NCI-H446 treated with DMSO at 0.1 percent for 48 hours (cell line): ENCODE measurements around the gene SPIN2B.
A peak's percentile ranks its signal among the peaks of the same experiment; 100 is the strongest.
"Not testable (repeated sequence)": the region's sequence is repeated elsewhere in the genome, so short reads cannot be mapped to it uniquely, and the experiment has no call there.

Source experiments
- DNase-seq: peaks from one replicate; lab custom pipeline; 2025; lab: John Stamatoyannopoulos, UW

Gene SPIN2B

DNA sequence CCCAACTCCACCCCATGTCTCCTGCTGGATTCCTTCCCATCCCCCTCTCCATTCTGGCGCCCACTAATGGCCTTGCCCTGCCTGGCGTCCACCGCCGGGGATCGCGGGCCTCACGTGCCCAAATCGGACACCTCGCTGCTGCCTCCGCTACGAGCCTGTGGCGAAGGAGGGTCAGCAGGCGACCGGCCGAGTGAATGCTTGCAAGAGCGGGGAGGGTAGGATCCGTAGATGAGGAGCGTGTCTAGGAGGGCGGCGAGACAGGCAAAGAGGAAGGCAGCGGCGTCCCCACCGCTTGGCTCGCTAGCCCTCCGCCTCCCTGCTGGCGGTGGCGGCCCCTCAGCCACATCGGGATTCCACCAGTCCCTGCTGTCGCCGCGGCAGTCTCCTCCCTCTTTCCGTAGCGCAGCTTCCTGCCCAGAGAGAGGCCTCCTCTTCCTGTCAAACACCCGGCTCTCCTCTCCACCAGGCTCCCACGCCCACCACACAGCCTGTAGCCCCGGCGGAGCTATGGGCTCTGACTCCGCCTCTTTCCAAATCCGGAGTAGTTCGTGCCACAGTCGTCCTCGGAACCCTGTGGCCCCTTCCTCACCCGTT is at the start of gene SPIN2B:
Gene SPIN2B (minus strand): TSS at position 387 of the 594 bp plus-strand sequence.
- peak; percentile 80 for DNase-seq

- no peak for DNase-seq
These were observed 35.2 kb upstream of the SPIN2B start for GRCh38 chrX:57156397-57157049.

- no peak for DNase-seq
These were observed 33.8 kb upstream of the SPIN2B start for GRCh38 chrX:57155171-57155570.

- DNase-seq = not testable (repeated sequence)
These were observed 30.9 kb upstream of the SPIN2B start for GRCh38 chrX:57152222-57152621.

DNA sequence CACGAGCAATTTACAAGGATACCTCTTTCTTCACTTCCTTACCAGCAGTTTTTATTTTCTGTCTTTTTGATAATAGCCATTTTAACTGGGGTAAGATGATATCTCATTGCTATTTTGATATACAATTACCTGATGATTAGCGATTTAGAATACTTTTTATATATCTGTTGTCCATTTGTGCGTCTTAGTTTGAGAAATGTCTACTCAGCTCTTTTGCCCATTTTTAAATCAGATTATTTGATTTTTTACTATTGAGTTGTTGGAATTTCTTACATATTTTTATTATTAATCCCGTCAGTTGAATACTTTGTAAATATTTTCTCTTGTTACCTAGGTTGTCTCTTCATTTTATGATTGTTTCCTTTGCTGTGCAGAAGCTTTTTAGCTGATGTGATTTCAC is 17.3 kb upstream of the SPIN2B start:
- no peak for DNase-seq

DNA sequence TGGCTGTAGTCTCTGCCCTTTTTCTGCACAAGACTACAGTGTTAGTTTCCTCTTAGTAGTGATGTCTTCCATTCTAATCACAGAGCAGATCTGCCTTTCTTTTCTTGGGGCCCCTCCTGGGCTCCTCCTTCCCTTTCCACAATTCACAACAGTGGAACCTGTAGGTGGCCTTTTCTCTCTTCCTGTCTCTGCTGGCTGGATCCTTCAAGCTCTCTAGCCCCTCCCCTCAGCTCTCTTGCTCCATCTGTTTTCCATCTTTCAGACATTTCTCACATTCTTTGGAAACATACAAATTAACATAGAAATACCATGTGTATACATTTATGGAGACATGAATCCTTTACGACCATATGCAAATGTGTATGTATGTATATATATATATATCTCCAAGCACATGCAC is 16.2 kb upstream of the SPIN2B start:
- no peak for DNase-seq

GRCh38 chrX:57137073-57137472 is 15.7 kb upstream of the SPIN2B start, which contains the start of gene SPIN2A:
SPIN2A (minus strand) TSS chrX:57137397; CDS start chrX:57136597, 800 bp downstream.
- not testable (repeated sequence) for DNase-seq

DNA sequence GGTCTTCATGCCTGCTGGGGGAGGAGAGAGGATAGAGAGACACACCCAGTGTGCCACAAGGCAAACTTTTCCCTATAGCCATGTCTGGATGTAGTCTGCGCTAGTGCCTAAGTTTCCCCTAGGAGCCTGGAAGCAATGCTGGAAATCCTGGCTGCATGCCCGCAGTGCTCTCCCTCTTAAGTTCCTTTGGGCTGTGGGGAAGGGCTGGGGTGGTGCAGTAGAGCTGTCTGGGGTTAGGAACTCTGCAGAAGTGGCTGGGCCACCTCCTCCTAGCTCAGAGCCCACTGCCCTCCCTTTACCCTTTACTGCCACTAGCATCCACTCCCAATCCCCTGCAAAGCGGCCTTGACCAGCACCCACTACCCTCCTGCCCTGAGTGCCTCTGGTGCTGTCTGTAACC is 15.2 kb upstream of the SPIN2B start:
- not testable (repeated sequence) for DNase-seq

GRCh38 chrX:57135287-57135686 is 13.9 kb upstream of the SPIN2B start:
- DNase-seq = no peak

- DNase-seq = no peak
These were observed 13.4 kb upstream of the SPIN2B start for GRCh38 chrX:57134702-57135101.

DNA sequence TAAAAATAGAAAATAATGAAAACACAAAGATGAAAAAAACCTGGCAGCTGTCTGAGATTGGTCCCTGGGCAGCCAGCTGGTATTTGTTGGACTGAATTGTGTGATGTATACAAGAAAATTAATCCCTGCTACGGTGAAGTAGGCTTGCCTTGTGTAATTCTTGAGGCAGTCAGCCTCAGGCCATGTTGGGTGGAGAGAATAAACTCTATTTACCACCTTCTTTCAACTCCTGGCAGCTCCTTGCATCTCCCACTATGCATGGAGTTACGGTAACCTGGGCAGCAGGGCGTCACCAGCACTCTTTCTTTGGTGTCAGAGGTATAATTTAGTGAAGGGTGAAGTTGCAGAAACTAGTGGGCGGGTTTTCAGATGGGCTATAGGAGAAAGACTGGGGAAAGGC is 12.4 kb upstream of the SPIN2B start:
- no peak for DNase-seq

DNA sequence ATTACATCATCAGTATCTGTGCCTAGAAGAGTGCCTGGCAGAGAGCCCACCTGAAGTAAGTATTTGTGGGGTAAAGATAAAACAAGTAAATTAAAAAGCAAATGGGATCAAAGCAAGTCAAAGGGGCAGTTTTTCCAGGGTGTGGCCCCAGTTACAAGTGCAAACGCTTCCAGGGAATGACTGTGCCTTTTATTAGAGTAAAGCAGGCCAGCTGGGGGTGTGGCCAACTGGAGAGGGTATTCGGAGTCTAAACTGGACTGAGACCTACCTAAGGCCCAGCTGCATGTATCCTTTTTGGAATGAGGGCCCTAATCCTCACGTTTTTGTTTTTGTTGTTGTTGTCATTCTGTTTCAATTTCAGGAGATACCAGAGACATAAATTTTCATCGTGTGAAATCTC is 11.9 kb upstream of the SPIN2B start:
- not testable (repeated sequence) for DNase-seq

DNA sequence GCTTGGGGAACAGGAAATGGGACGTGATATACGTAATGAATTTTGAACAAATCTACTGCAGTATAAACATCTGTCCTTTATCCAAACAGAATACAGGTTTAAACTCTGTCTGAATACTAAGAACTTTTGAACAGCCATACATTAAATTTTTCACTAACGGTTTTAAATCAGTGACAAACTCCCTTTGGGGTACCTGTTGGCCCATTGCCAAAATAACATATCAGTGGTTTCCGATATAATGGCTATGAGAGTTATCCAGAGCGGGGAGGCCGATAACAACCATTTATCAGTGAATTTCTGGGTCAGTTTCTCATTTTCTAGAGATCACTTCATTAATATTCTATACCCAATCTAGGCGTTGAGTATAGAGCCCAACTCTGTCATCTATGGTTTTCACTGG is 10.7 kb upstream of the SPIN2B start:
- no peak for DNase-seq

- no peak for DNase-seq
These were observed 468 bp upstream of the SPIN2B start for GRCh38 chrX:57121816-57122215.

- DNase-seq = not testable (repeated sequence)
These were observed 658 bp downstream of the SPIN2B start for GRCh38 chrX:57120619-57121161.

DNA sequence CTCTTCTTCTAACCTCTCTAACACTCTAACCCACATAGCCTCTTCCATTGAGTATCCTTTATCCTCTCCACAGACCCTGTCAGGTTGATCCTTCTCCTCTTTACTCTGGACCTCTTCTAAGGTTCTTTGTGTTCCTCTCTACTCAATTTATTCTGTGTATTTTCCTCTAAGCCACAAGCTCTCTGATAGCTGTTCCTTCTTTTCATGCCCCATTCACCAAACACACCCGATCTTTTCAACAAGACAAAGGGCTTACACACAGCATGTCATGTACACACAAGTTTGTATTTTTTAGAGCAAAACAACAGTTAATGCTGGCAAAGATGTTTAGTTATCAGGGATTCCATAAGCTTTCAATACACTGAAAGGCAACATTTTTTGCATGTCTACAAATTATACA is 1.9 kb downstream of the SPIN2B start:
- DNase-seq = no peak

DNA sequence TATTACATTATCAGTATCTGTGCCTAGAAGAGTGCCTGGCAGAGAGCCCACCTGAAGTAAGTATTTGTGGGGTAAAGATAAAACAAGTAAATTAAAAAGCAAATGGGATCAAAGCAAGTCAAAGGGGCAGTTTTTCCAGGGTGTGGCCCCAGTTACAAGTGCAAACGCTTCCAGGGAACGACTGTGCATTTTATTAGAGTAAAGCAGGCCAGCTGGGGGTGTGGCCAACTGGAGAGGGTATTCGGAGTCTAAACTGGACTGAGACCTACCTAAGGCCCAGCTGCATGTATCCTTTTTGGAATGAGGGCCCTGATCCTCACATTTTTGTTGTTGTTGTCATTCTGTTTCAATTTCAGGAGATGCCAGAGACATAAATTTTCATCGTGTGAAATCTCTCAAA is 3.8 kb downstream of the SPIN2B start:
- DNase-seq = not testable (repeated sequence)

- DNase-seq = no peak
These were observed 16.4 kb downstream of the SPIN2B start for GRCh38 chrX:57104921-57105398.

DNA sequence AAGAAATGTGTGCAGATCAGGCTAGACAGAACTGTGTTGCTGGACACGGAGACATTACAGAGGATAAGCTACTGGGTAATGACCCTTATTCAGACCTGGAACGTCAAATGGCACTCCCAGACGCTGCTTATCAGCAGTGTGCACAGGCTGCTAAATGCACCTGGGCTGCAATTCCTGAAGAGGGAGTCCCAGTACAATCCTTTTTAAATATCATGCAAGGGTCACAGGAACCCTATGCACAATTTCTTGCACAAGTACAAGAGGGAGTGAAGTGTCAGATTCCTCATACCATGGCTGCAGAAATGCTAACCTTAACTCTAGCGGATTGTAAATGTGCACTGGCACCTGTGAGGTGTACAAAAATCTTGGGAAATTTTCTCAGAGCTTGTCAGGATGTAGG is 16.9 kb downstream of the SPIN2B start:
- no peak for DNase-seq

GRCh38 chrX:57103489-57103888 is 17.9 kb downstream of the SPIN2B start:
- DNase-seq = no peak

GRCh38 chrX:57102918-57103317 is 18.4 kb downstream of the SPIN2B start:
- DNase-seq = not testable (repeated sequence)

DNA sequence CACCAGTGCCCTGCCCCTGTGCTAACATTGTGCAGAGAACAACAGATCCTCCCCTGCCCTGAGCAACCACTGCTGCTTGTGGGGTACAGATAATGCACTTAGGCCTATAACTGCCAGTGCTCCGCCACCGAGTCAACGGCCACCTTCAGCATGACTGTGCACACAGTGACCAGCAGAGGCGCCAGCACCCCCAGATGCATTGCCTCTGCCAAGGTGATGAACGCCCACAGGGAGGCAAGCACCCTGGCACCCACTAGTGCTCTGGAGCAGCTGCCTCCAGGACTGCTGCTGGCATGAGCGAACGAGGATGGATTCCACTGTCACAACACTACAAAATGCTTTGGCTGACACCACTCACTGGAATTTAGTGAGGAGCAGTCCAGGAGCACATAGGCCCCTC is 38.2 kb downstream of the SPIN2B start:
- no peak for DNase-seq

DNA sequence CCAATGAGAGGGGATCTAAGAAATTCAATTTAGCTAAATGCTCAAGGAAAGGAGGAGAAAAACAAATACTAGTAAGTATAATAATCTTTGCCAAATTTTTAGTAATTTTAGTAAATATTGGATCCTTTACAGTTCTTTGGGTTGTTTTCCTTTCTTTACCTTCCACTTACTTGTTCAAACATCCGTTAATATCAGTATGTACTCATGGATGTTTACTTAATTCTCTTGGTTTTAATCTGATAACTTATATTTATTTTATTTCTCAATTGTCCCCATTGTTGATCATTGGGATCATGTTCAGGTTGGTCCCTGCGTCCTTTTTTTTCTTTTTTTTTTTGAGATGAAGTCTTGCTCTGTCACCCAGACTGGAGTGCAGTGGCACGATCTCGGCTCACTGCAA is 46.9 kb downstream of the SPIN2B start:
- no peak for DNase-seq
